GM18520 (cell line): ENCODE results near the gene HSPA1L.
"Not testable (repeated sequence)": the region's sequence is repeated elsewhere in the genome, so short reads cannot be mapped to it uniquely, and the experiment has no call there.

Source experiments
- ATAC-seq: cut with Tn5 transposase; IDR thresholded peaks from one replicate; pipeline ENCODE4 v1.9.1; 2021; ENCODE audit not compliant: unreplicated experiment

Gene HSPA1L

GRCh38 chr6:31815025-31815838 lies at the start of gene HSPA1L, which contains the start of gene HSPA1A:
TSS of gene HSPA1L (minus strand) at chr6:31815283. CDS start at chr6:31811972, 3,311 bp downstream.
TSS of gene HSPA1A (plus strand) at chr6:31815543. CDS start at chr6:31815757, 214 bp downstream.
- no peak for ATAC-seq

- ATAC-seq = no peak
Observed at GRCh38 chr6:31864818-31865204, 49.7 kb upstream of the HSPA1L start.

GRCh38 chr6:31864123-31864562 lies 49.1 kb upstream of the HSPA1L start:
- ATAC-seq = not testable (repeated sequence)

- peak; percentile 91 for ATAC-seq
Observed at GRCh38 chr6:31862344-31863235, 47.5 kb upstream of the HSPA1L start, which contains the start of gene NEU1. TSS of gene NEU1 (minus strand) at chr6:31862821. CDS start at chr6:31862776, 45 bp downstream.

- no peak for ATAC-seq
Observed at GRCh38 chr6:31861919-31862343, 46.8 kb upstream of the HSPA1L start.

- ATAC-seq = no peak
Observed at GRCh38 chr6:31861150-31861549, 46.1 kb upstream of the HSPA1L start.

GRCh38 chr6:31860349-31860748 lies 45.3 kb upstream of the HSPA1L start:
- no peak for ATAC-seq

- ATAC-seq = no peak
Observed at GRCh38 chr6:31859923-31860322, 44.8 kb upstream of the HSPA1L start.

GRCh38 chr6:31858707-31859106 lies 43.6 kb upstream of the HSPA1L start:
- no peak for ATAC-seq

- not testable (repeated sequence) for ATAC-seq
Observed at GRCh38 chr6:31857774-31858173, 42.7 kb upstream of the HSPA1L start.

GRCh38 chr6:31851980-31852718 lies 37.1 kb upstream of the HSPA1L start:
- ATAC-seq = not testable (repeated sequence)

- ATAC-seq = no peak
Observed at GRCh38 chr6:31851485-31851832, 36.4 kb upstream of the HSPA1L start.

GRCh38 chr6:31850765-31851484 lies 35.8 kb upstream of the HSPA1L start:
- ATAC-seq = no peak

GRCh38 chr6:31847276-31847978 lies 32.3 kb upstream of the HSPA1L start:
- ATAC-seq = no peak

GRCh38 chr6:31844507-31844906 lies 29.4 kb upstream of the HSPA1L start:
- ATAC-seq = no peak

GRCh38 chr6:31842053-31842452 lies 27.0 kb upstream of the HSPA1L start:
- no peak for ATAC-seq

- not testable (repeated sequence) for ATAC-seq
Observed at GRCh38 chr6:31839779-31840126, 24.7 kb upstream of the HSPA1L start.

- no peak for ATAC-seq
Observed at GRCh38 chr6:31838968-31839367, 23.9 kb upstream of the HSPA1L start.

GRCh38 chr6:31838114-31838553 lies 23.1 kb upstream of the HSPA1L start:
- not testable (repeated sequence) for ATAC-seq
